ENCODE measurements around the gene APEH.

APEH gene

DNA sequence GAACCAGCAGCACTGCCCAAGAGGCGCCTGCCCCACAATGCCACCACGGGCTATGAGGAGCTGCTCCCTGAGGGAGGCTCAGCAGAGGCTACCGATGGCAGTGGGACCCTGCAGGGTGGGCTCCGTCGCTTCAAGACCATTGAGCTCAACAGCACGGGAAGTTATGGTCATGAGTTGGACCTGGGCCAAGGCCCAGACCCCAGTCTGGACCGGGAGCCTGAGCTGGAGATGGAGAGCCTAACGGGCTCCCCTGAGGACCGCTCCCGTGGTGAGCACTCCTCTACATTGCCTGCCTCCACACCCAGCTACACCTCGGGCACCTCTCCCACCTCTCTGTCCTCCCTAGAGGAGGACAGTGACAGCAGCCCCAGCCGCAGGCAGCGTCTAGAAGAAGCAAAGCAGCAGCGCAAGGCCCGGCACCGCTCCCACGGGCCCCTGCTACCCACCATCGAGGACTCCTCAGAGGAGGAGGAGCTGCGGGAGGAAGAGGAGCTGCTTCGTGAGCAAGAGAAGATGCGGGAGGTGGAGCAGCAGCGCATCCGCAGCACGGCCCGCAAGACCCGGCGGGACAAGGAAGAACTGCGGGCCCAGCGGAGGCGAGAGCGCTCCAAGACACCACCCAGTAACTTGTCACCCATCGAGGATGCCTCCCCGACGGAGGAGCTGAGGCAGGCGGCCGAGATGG, 21.8 kb upstream of the APEH start:
- Histone ChIP-seq H3K27me3 (ENCODE audit: control insufficient read depth, insufficient read depth, low read length) (no peaks in the 10 kb centered on the region), H3K4me1 (ENCODE audit: control insufficient read depth, low read depth, low read length) (no peaks in the 10 kb centered on the region), H3K4me3 (ENCODE audit: low read length) (no peak overlapping the region), H3K9me3 (ENCODE audit: control insufficient read depth, low read depth, low read length) (no peaks in the 10 kb centered on the region), H3K36me3 (ENCODE audit: control insufficient read depth, low read depth, low read length) (no peaks in the 10 kb centered on the region), H3K9ac (ENCODE audit: low read length) (no peak overlapping the region), H3K27ac (ENCODE audit: low read length) (no peak overlapping the region)

- Histone ChIP-seq H3K4me1 (ENCODE audit: control insufficient read depth, low read depth, low read length) (no peaks in the 10 kb centered on the region), H3K27me3 (ENCODE audit: control insufficient read depth, insufficient read depth, low read length) (no peaks in the 10 kb centered on the region), H3K9ac (ENCODE audit: low read length) (no peak overlapping the region), H3K4me3 (ENCODE audit: low read length) (no peak overlapping the region), H3K9me3 (ENCODE audit: control insufficient read depth, low read depth, low read length) (no peaks in the 10 kb centered on the region), H3K27ac (ENCODE audit: low read length) (no peak overlapping the region), H3K36me3 (ENCODE audit: control insufficient read depth, low read depth, low read length) (no peaks in the 10 kb centered on the region)
These were observed 21.2 kb upstream of the APEH start for GRCh38 chr3:49652903-49653415.

GRCh38 chr3:49653621-49654020, 20.5 kb upstream of the APEH start:
- H3K4me1 ChIP-seq (ENCODE audit: control insufficient read depth, low read depth, low read length) = no peaks in the 10 kb centered on the region
- H3K36me3 ChIP-seq (ENCODE audit: control insufficient read depth, low read depth, low read length) = no peaks in the 10 kb centered on the region
- no peak overlapping the region for H3K27ac ChIP-seq (ENCODE audit: low read length)
- no peaks in the 10 kb centered on the region for H3K9me3 ChIP-seq (ENCODE audit: control insufficient read depth, low read depth, low read length)
- no peak overlapping the region for H3K4me3 ChIP-seq (ENCODE audit: low read length)
- H3K27me3 ChIP-seq (ENCODE audit: control insufficient read depth, insufficient read depth, low read length) = no peaks in the 10 kb centered on the region
- H3K9ac ChIP-seq (ENCODE audit: low read length) = no peak overlapping the region

DNA sequence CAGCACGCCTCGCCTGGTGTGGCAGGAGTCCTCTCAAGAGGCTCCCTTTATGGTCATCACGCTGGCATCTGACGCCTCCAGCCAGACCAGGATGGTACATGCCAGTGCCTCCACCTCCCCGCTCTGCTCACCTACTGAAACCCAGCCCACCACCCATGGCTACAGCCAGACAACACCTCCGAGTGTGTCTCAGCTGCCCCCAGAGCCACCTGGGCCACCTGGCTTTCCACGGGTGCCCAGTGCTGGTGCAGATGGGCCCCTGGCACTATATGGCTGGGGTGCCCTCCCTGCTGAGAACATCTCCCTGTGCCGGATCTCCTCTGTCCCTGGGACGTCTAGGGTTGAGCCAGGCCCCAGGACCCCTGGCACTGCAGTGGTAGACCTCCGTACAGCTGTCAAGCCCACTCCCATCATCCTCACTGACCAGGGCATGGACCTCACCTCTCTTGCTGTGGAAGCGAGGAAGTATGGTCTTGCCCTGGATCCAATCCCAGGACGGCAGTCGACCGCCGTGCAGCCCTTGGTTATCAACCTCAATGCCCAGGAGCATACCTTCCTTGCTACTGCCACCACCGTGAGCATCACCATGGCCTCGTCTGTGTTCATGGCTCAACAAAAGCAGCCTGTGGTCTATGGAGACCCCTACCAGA, 19.9 kb upstream of the APEH start:
- H3K9ac ChIP-seq (ENCODE audit: low read length) = no peak overlapping the region
- H3K27ac ChIP-seq (ENCODE audit: low read length) = no peak overlapping the region
- no peaks in the 10 kb centered on the region for H3K9me3 ChIP-seq (ENCODE audit: control insufficient read depth, low read depth, low read length)
- no peak overlapping the region for H3K4me3 ChIP-seq (ENCODE audit: low read length)
- no peaks in the 10 kb centered on the region for H3K27me3 ChIP-seq (ENCODE audit: control insufficient read depth, insufficient read depth, low read length)
- no peaks in the 10 kb centered on the region for H3K36me3 ChIP-seq (ENCODE audit: control insufficient read depth, low read depth, low read length)
- no peaks in the 10 kb centered on the region for H3K4me1 ChIP-seq (ENCODE audit: control insufficient read depth, low read depth, low read length)

DNA sequence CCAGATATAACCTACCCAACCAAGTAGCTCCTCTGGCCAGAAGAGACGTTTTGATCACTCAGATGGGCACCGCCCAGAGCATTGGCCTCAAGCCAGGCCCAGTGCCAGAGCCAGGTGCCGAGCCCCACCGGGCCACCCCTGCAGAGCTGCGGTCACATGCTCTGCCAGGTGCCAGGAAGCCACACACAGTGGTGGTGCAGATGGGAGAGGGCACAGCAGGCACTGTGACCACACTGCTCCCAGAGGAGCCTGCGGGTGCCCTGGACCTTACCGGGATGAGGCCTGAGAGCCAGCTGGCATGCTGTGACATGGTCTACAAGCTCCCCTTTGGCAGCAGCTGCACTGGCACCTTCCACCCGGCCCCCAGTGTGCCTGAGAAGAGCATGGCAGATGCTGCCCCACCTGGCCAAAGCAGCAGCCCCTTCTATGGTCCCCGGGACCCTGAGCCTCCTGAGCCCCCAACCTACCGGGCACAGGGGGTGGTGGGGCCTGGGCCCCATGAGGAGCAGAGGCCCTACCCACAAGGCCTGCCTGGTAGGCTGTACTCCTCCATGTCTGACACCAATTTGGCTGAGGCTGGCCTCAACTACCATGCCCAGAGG, 19.1 kb upstream of the APEH start:
- H3K4me1 ChIP-seq (ENCODE audit: control insufficient read depth, low read depth, low read length) = no peaks in the 10 kb centered on the region
- no peak overlapping the region for H3K4me3 ChIP-seq (ENCODE audit: low read length)
- no peaks in the 10 kb centered on the region for H3K9me3 ChIP-seq (ENCODE audit: control insufficient read depth, low read depth, low read length)
- H3K27ac ChIP-seq (ENCODE audit: low read length) = no peak overlapping the region
- no peaks in the 10 kb centered on the region for H3K27me3 ChIP-seq (ENCODE audit: control insufficient read depth, insufficient read depth, low read length)
- no peak overlapping the region for H3K9ac ChIP-seq (ENCODE audit: low read length)
- no peaks in the 10 kb centered on the region for H3K36me3 ChIP-seq (ENCODE audit: control insufficient read depth, low read depth, low read length)

DNA sequence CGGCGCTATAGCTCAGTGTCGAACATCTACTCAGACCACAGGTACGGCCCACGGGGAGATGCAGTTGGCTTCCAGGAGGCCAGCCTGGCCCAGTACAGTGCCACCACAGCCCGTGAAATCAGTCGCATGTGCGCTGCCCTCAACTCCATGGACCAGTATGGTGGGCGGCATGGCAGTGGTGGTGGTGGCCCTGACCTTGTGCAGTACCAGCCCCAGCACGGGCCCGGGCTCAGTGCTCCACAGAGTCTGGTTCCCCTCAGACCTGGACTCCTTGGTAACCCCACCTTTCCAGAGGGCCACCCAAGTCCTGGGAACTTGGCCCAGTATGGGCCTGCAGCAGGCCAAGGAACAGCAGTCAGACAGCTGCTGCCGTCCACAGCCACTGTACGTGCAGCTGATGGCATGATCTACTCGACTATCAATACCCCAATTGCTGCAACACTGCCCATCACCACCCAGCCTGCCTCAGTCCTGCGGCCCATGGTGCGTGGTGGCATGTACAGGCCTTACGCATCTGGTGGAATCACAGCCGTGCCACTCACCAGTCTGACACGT, 18.3 kb upstream of the APEH start:
- Histone ChIP-seq H3K36me3 (ENCODE audit: control insufficient read depth, low read depth, low read length) (no peaks in the 10 kb centered on the region), H3K9ac (ENCODE audit: low read length) (no peak overlapping the region), H3K4me1 (ENCODE audit: control insufficient read depth, low read depth, low read length) (no peaks in the 10 kb centered on the region), H3K27me3 (ENCODE audit: control insufficient read depth, insufficient read depth, low read length) (no peaks in the 10 kb centered on the region), H3K9me3 (ENCODE audit: control insufficient read depth, low read depth, low read length) (no peaks in the 10 kb centered on the region), H3K27ac (ENCODE audit: low read length) (no peak overlapping the region), H3K4me3 (ENCODE audit: low read length) (no peak overlapping the region)

DNA sequence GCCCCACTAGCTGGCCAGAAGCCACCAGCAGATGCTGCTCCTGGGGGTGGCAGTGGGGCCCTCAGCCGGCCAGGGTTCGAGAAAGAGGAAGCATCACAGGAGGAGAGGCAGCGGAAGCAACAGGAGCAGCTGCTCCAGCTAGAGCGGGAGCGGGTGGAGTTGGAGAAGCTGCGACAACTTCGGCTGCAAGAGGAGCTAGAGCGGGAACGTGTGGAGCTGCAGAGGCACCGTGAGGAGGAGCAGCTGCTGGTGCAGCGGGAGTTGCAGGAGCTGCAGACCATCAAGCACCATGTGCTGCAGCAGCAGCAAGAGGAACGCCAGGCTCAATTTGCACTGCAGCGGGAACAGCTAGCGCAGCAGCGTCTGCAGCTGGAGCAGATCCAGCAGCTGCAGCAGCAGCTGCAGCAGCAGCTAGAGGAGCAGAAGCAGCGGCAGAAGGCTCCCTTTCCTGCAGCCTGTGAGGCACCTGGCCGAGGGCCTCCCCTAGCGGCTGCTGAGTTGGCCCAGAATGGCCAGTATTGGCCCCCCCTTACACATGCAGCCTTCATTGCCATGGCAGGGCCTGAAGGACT, 17.5 kb upstream of the APEH start:
- no peaks in the 10 kb centered on the region for H3K36me3 ChIP-seq (ENCODE audit: control insufficient read depth, low read depth, low read length)
- H3K9me3 ChIP-seq (ENCODE audit: control insufficient read depth, low read depth, low read length) = no peaks in the 10 kb centered on the region
- H3K27me3 ChIP-seq (ENCODE audit: control insufficient read depth, insufficient read depth, low read length) = no peaks in the 10 kb centered on the region
- H3K27ac ChIP-seq (ENCODE audit: low read length) = no peak overlapping the region
- no peak overlapping the region for H3K4me3 ChIP-seq (ENCODE audit: low read length)
- H3K9ac ChIP-seq (ENCODE audit: low read length) = no peak overlapping the region
- H3K4me1 ChIP-seq (ENCODE audit: control insufficient read depth, low read depth, low read length) = no peaks in the 10 kb centered on the region

DNA sequence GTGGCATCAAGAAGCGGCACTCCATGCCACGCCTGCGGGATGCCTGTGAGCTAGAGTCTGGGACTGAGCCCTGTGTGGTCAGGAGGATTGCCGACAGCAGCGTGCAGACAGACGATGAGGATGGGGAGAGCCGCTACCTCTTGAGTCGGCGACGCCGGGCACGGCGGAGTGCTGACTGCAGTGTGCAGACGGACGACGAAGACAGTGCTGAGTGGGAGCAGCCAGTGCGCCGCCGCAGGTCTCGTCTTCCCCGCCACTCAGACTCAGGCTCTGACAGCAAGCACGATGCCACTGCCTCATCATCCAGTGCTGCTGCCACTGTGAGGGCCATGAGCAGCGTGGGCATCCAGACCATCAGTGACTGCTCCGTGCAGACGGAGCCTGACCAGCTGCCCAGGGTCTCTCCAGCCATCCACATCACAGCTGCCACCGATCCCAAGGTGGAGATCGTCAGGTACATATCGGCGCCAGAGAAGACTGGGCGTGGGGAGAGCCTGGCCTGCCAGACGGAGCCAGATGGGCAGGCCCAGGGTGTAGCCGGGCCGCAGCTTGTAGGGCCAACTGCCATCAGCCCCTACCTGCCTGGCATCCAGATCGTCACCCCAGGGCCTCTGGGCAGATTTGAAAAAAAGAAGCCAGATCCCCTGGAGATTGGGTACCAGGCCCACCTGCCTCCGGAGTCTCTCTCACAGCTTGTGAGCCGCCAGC, 16.8 kb upstream of the APEH start:
- H3K36me3 ChIP-seq (ENCODE audit: control insufficient read depth, low read depth, low read length) = no peaks in the 10 kb centered on the region
- H3K4me3 ChIP-seq (ENCODE audit: low read length) = no peak overlapping the region
- H3K27ac ChIP-seq (ENCODE audit: low read length) = no peak overlapping the region
- no peak overlapping the region for H3K9ac ChIP-seq (ENCODE audit: low read length)
- no peaks in the 10 kb centered on the region for H3K27me3 ChIP-seq (ENCODE audit: control insufficient read depth, insufficient read depth, low read length)
- H3K4me1 ChIP-seq (ENCODE audit: control insufficient read depth, low read depth, low read length) = no peaks in the 10 kb centered on the region
- no peaks in the 10 kb centered on the region for H3K9me3 ChIP-seq (ENCODE audit: control insufficient read depth, low read depth, low read length)

DNA sequence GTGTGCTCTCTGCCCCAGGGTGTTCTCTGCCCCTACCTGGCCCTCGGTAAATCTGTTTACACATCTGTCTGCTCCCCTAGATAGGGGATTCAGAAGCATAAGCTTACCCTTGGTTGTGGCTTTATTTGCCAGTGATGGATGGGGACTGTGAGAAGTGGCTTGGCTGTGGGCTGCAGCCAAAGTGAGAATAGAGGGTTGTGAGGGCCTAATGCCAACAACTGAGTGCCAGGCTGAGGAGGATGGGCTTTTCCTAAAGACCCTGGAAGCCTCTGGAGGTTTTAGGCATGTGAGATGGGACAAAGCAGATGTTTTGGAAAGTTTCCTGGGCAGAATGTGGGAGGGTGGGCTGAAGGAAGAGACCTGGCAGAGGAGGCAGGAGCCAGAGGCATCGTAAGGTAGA, 15.4 kb upstream of the APEH start:
- Histone ChIP-seq H3K4me1 (ENCODE audit: control insufficient read depth, low read depth, low read length) (no peaks in the 10 kb centered on the region), H3K27ac (ENCODE audit: low read length) (no peak overlapping the region), H3K36me3 (ENCODE audit: control insufficient read depth, low read depth, low read length) (no peaks in the 10 kb centered on the region), H3K9me3 (ENCODE audit: control insufficient read depth, low read depth, low read length) (no peaks in the 10 kb centered on the region), H3K4me3 (ENCODE audit: low read length) (no peak overlapping the region), H3K9ac (ENCODE audit: low read length) (no peak overlapping the region), H3K27me3 (ENCODE audit: control insufficient read depth, insufficient read depth, low read length) (no peaks in the 10 kb centered on the region)

DNA sequence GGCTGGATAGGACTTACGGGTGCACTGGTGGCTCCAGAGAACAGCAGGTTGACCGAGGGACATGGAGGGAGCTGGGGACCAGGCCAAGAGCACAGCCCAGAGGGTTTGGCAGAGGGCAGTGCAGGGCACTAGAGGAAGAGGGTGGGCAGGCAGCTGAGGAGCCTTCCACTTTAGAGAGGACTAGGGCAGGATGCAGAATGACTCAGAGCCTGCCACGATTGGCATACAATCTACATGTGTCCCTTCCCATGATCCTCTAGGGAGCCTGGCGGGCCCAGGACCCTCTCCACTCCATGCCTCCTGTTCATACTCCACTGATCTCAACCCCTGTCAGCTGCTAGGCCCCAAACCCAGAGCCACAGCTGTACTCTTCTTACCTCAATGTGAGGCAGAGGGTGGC, 14.4 kb upstream of the APEH start:
- Histone ChIP-seq H3K27me3 (ENCODE audit: control insufficient read depth, insufficient read depth, low read length) (no peaks in the 10 kb centered on the region), H3K4me1 (ENCODE audit: control insufficient read depth, low read depth, low read length) (no peaks in the 10 kb centered on the region), H3K4me3 (ENCODE audit: low read length) (no peak overlapping the region), H3K27ac (ENCODE audit: low read length) (no peak overlapping the region), H3K36me3 (ENCODE audit: control insufficient read depth, low read depth, low read length) (no peaks in the 10 kb centered on the region), H3K9ac (ENCODE audit: low read length) (no peak overlapping the region), H3K9me3 (ENCODE audit: control insufficient read depth, low read depth, low read length) (no peaks in the 10 kb centered on the region)

- no peaks in the 10 kb centered on the region for H3K27me3 ChIP-seq (ENCODE audit: control insufficient read depth, insufficient read depth, low read length)
- H3K36me3 ChIP-seq (ENCODE audit: control insufficient read depth, low read depth, low read length) = no peaks in the 10 kb centered on the region
- H3K4me3 ChIP-seq (ENCODE audit: low read length) = no peak overlapping the region
- no peak overlapping the region for H3K9ac ChIP-seq (ENCODE audit: low read length)
- H3K27ac ChIP-seq (ENCODE audit: low read length) = no peak overlapping the region
- no peaks in the 10 kb centered on the region for H3K4me1 ChIP-seq (ENCODE audit: control insufficient read depth, low read depth, low read length)
- H3K9me3 ChIP-seq (ENCODE audit: control insufficient read depth, low read depth, low read length) = no peaks in the 10 kb centered on the region
These were observed 12.9 kb upstream of the APEH start for GRCh38 chr3:49661281-49661680.

Data from iPS-18a (cell line).